CD8-positive, alpha-beta memory T cell (primary cell): ENCODE results near the gene FYN. TPM values are rescaled to one million over a fixed set of nuclear protein-coding genes. Genes with fewer than 3 reads are reported as not detected.

Source experiments
- CTCF ChIA-PET: fragments of 350-600 bp; sonication (Branson Sonifier 250); formaldehyde crosslinking; loops from one replicate; lab custom pipeline; 2021; ENCODE audit warnings: antibody characterized with exemption; lab: Charles Lee
- POLR2A ChIA-PET: fragments of 350-600 bp; sonication (Branson Sonifier 250); formaldehyde crosslinking; loops from one replicate; lab custom pipeline; 2021; ENCODE audit warnings: antibody characterized with exemption; lab: Charles Lee
- DNase-seq, 5 donors: peaks; one replicate each; pipeline versions ENCODE4 v3.0.0 to v3.0.0-alpha.2; 2020 to 2022; ENCODE audit warnings: mixed read lengths in 1 of 5
- H3K27ac ChIP-seq: one replicate; pipeline ENCODE4 v1.7.0; 2013; ENCODE audit warnings: low read depth, mild to moderate bottlenecking, low read length, moderate library complexity
- H3K27me3 ChIP-seq: 2 replicates; pipeline ENCODE4 v1.7.0; 2013; ENCODE audit warnings: low read length, mild to moderate bottlenecking; ENCODE audit not compliant: insufficient read depth, poor library complexity, severe bottlenecking
- H3K36me3 ChIP-seq: 2 replicates; pipeline ENCODE4 v1.7.0; 2013; ENCODE audit warnings: mild to moderate bottlenecking, low read length, moderate library complexity; ENCODE audit not compliant: insufficient read depth
- H3K4me1 ChIP-seq: 2 replicates; pipeline ENCODE4 v1.7.0; 2013; ENCODE audit warnings: mild to moderate bottlenecking, low read length, moderate library complexity; ENCODE audit not compliant: insufficient read depth
- H3K4me3 ChIP-seq: 2 replicates; pipeline ENCODE4 v1.7.0; 2013; ENCODE audit warnings: mild to moderate bottlenecking, low read length
- H3K9me3 ChIP-seq: 2 replicates; pipeline ENCODE4 v1.7.0; 2013; ENCODE audit warnings: mild to moderate bottlenecking, low read length
- H3K27ac Mint-ChIP-seq, 8 donors: one replicate each; pipeline ENCODE4 v1.8.0; 2020 to 2021; ENCODE audit warnings: mixed read lengths in 8 of 8, mild to moderate bottlenecking in 6 of 8, inconsistent platforms in 3 of 8, moderate library complexity in 3 of 8
- H3K27me3 Mint-ChIP-seq, 2 donors: one replicate each; pipeline ENCODE4 v1.8.0; 2020 to 2021; ENCODE audit warnings: mixed read lengths in 2 of 2, mild to moderate bottlenecking in 1 of 2, moderate library complexity in 1 of 2
- H3K36me3 Mint-ChIP-seq, 3 donors: one replicate each; pipeline ENCODE4 v1.8.0; 2020 to 2021; ENCODE audit warnings: mixed read lengths in 3 of 3, inconsistent platforms in 1 of 3, mild to moderate bottlenecking in 1 of 3
- H3K4me1 Mint-ChIP-seq, 3 donors: one replicate each; pipeline ENCODE4 v1.8.0; 2020 to 2021; ENCODE audit warnings: mixed read lengths in 3 of 3, inconsistent platforms in 1 of 3, mild to moderate bottlenecking in 1 of 3
- H3K4me3 Mint-ChIP-seq, 7 donors: one replicate each; pipeline ENCODE4 v1.8.0; 2020 to 2021; ENCODE audit warnings: mixed read lengths in 7 of 7, mild to moderate bottlenecking in 6 of 7, moderate library complexity in 4 of 7, inconsistent platforms in 2 of 7
- H3K9me3 Mint-ChIP-seq, 5 donors: one replicate each; pipeline ENCODE4 v1.8.0; 2020 to 2022; ENCODE audit warnings: mixed read lengths in 5 of 5, mild to moderate bottlenecking in 3 of 5, moderate library complexity in 2 of 5, inconsistent platforms in 1 of 5
- polyA plus RNA-seq: library from polyadenylated mRNA; unstranded; fragments of 300-500 nt; fragmentation: Illumina TruSeq; gene quantifications from one replicate; pipeline ENCODE4 v1.2.3, GENCODE V29; 2021
- total RNA-seq, 2 experiments: library from RNA; stranded (reverse); gene quantifications; one replicate each; pipeline ENCODE4 v1.2.3, GENCODE V29; 2021

Gene FYN
- total and polyA plus RNA-seq, 3 experiments from 2014 or later = 481 to 611 (median 491) TPM

DNA sequence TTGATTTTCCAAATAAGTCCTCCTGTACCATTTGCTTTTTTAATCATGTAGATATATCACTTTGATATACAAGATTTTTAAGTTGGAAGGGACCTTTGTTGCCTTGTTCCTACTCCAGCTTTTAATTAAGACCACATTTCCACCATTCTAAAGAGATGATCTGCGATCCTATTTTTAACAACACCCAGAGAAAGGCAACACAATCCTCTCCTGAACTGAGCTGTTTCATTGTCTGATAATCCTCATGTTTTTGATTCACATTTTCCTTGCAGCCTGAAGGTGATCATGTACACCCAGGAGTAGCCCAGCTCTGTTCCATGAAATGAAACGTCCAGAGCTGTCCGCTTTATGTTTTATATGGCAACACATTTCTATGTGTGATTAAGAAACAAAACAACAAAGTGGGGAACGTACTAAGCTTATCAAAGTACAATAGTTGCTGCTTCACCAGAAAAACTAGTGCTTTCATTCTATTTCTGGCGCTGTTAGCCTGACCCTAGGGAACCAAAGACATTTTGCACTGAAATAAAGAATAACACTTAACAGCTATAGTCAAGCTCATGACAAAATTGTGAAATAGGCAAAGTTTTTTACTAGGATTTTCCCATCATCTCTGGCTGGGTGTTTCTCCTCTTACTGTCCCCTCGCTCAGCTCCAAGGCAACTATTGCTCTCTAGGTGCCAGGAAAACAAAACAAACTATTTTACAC lies 245.0 kb downstream of the FYN start:
- Histone ChIP-seq H3K4me1 (no peaks in the 10 kb centered on the region), H3K27ac (no peak overlapping the region), H3K9me3 (no peaks in the 10 kb centered on the region), H3K4me3 (no peak overlapping the region), H3K36me3 (no peaks in the 10 kb centered on the region), H3K27me3 (no peaks in the 10 kb centered on the region)
- Mint-ChIP-seq H3K4me3 (no peak overlapping the region), H3K9me3 (peaks cover 5 to 10% (median 9%) of the 10 kb centered on the region in 5 donors), H3K27me3 (no peaks in the 10 kb centered on the region), H3K36me3 (peaks cover 5 to 14% (median 6%) of the 10 kb centered on the region in 3 donors), H3K4me1 (no peaks in the 10 kb centered on the region), H3K27ac (no peak overlapping the region)
- CTCF ChIA-PET = interaction anchor here (1.0 to 1.1 kb wide), 2 partner anchors 9 to 18 kb away, joined by 3 to 4 read pairs; no protein-coding TSS in a partner anchor
- POLR2A ChIA-PET = no interaction called here
- no peak for DNase-seq

DNA sequence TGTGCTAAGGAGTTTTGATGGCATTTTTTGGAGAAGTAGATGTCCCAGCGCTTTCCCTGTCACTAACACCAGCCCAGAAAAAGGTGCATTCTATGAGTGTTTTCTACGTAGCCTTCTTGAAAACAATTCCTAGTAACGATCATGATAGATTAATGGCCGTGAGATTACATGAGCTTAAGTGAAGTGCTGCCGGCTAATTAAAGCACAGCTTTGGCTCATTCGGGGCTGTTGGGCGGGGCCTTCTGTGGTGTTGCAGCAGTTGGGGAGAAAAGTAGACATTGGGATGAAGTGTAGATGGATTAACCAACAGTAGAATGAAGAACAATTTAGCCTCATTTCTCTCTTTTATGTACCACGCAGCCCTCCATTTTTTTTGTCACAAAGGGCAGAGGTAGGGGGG lies 246.8 kb downstream of the FYN start:
- ChIA-PET POLR2A (no interaction called here), CTCF (no interaction called here)
- Mint-ChIP-seq H3K4me3 (no peak overlapping the region), H3K27ac (no peak overlapping the region), H3K27me3 (no peaks in the 10 kb centered on the region), H3K9me3 (peaks cover 5 to 10% (median 9%) of the 10 kb centered on the region in 5 donors), H3K4me1 (no peaks in the 10 kb centered on the region), H3K36me3 (peaks cover 4 to 14% (median 5%) of the 10 kb centered on the region in 3 donors)
- Histone ChIP-seq H3K27ac (no peak overlapping the region), H3K9me3 (no peaks in the 10 kb centered on the region), H3K27me3 (no peaks in the 10 kb centered on the region), H3K4me3 (no peak overlapping the region), H3K36me3 (no peaks in the 10 kb centered on the region), H3K4me1 (no peaks in the 10 kb centered on the region)
- no peak for DNase-seq

DNA sequence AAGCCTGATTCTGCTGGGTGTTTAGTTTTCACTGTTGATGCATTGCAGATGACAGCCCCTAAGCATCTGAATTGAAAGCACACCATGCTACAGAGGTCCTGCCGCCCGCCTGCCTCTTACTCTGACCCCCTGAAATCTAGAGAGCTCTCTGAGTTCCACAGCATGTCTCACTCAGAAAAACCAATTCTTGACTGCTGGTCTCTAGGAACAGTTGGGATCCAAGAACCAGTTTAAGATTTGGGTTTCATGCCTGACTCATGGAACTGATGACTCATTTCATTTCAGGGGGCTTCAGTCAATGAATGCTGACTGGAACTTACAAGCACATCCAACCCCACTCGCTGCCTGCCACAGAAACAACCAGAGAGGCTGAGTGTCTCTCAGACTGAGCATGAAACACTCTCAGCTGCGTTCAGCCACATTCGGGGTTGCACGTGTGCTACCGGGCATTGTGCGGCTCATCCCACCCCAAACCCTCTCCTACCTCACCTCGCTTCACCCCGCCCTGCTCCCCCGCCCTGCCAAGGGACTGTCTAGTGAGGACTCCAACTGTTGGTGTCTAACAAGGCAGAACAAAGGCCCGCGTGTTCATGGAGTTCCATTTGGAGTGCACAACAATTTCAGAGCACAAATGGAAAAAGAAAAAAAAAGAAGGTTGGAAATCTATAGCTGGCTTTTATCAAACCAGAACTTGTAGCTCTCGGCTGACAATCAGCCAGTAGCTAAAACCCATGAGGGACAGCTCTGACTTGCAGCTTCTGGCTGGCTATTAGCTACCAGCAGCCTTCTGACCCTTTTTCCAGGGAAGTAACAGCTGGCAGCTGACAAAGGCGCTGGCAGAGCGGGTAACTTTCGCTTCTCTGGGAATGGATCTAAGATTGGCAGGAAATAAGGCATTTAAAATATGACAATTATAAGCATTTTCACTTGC lies 247.5 kb downstream of the FYN start:
- Mint-ChIP-seq H3K4me1 (no peaks in the 10 kb centered on the region), H3K4me3 (no peak overlapping the region), H3K36me3 (peaks cover 4 to 14% (median 5%) of the 10 kb centered on the region in 3 donors), H3K9me3 (peaks cover 5 to 10% (median 9%) of the 10 kb centered on the region in 5 donors), H3K27ac (no peak overlapping the region), H3K27me3 (no peaks in the 10 kb centered on the region)
- H3K36me3 ChIP-seq = no peaks in the 10 kb centered on the region
- H3K4me1 ChIP-seq = no peaks in the 10 kb centered on the region
- no peak overlapping the region for H3K4me3 ChIP-seq
- ChIA-PET POLR2A (no interaction called here), CTCF (no interaction called here)
- H3K27me3 ChIP-seq = no peaks in the 10 kb centered on the region
- DNase-seq = no peak
- no peaks in the 10 kb centered on the region for H3K9me3 ChIP-seq
- no peak overlapping the region for H3K27ac ChIP-seq

DNA sequence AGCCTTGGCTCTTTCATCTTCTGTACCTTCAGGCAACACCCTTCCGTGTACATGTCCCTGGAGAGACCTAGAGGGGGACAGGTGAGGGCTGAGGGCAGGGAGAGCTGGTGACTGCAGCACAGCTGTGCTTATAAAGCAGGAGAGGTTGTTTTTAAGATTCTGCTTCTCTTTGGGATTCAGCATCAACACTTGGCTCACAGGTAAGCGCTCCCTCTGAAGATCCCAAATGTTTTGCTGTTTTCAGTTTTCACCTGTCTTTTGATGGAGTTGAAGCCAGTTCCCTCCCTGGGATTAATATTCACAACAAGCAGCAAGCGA lies 248.2 kb downstream of the FYN start:
- CTCF ChIA-PET = no interaction called here
- peaks cover 2 to 14% (median 4%) of the 10 kb centered on the region in 3 donors for H3K36me3 Mint-ChIP-seq
- Histone ChIP-seq H3K27ac (no peak overlapping the region), H3K9me3 (no peaks in the 10 kb centered on the region), H3K4me3 (no peak overlapping the region), H3K4me1 (no peaks in the 10 kb centered on the region), H3K36me3 (no peaks in the 10 kb centered on the region), H3K27me3 (no peaks in the 10 kb centered on the region)
- H3K4me1 Mint-ChIP-seq = no peaks in the 10 kb centered on the region
- H3K4me3 Mint-ChIP-seq = no peak overlapping the region
- POLR2A ChIA-PET = no interaction called here
- DNase-seq = no peak
- peaks cover 5 to 10% (median 7%) of the 10 kb centered on the region in 5 donors for H3K9me3 Mint-ChIP-seq
- no peak overlapping the region for H3K27ac Mint-ChIP-seq
- no peaks in the 10 kb centered on the region for H3K27me3 Mint-ChIP-seq

DNA sequence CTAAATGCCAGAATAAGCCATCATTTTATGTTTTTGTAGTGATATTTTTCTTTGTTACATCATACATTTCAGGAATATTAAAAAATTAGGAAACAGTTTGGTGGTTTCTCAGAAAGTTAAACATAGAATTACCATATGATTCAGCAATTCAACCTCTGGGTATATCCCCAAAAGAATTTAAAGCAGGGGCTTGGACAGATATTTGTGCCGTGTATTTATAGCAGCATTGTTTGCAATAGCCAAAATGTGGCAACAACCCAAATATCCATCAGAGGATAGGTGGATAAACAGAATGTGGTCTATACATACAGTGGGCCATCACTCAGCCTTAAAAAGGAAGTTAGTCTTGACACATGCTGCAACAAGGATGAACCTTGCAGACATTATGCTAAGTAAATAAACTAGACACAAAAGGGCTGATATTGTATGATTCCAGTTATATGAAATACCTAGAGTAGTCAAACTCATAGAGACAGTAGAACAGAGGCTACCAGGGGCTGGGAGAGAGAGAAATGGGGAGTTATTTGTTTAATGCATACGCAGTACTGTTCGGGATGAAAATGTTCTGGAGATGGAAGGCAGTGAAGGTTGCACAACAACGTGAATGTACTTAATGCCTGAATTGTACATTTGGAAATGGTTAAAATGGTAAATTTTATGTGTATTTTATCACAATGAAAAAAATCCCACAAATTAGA lies 248.7 kb downstream of the FYN start:
- no peak overlapping the region for H3K4me3 ChIP-seq
- H3K9me3 ChIP-seq = no peaks in the 10 kb centered on the region
- POLR2A ChIA-PET = no interaction called here
- CTCF ChIA-PET = no interaction called here
- peaks cover 2 to 10% (median 4%) of the 10 kb centered on the region in 3 donors for H3K36me3 Mint-ChIP-seq
- no peaks in the 10 kb centered on the region for H3K27me3 Mint-ChIP-seq
- no peak overlapping the region for H3K4me3 Mint-ChIP-seq
- H3K4me1 Mint-ChIP-seq = no peaks in the 10 kb centered on the region
- H3K27me3 ChIP-seq = no peaks in the 10 kb centered on the region
- H3K4me1 ChIP-seq = no peaks in the 10 kb centered on the region
- peak overlapping the region in 1 of 8 donors; percentile 26 for H3K27ac Mint-ChIP-seq
- H3K36me3 ChIP-seq = no peaks in the 10 kb centered on the region
- no peak overlapping the region for H3K27ac ChIP-seq
- peaks cover 3 to 8% (median 4%) of the 10 kb centered on the region in 5 donors for H3K9me3 Mint-ChIP-seq
- DNase-seq = no peak

DNA sequence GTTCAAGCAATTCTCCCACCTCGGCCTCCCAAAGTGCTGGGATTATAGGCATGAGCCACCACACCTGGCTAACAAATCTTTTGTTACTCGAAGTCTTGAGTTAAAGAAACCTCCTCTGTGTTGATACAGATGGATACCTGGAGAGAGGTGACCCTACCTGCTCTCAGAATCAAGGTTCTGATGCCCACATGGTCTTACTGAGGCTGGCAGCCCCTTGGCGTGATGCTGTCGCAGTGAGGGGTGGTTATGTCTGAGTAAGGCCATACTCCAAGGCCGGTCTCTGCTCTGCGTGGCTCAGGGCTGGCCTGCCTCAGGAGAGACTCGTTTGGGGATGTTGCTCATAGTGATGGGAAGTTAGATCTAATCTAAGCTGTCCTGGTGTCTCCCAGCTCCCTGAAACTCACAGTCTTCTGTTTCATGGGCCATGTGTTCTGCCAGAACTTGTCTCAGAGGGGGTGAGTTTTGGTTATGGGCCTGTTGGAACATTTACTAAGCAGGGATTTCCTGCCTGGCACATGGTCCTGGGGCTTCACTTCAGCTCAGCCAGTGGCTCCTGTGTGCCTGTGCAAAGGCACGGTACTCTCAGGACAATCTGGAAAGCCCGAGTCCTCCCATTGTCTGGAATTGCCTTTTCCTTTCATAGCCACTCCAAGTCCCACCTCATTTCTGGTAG lies 250.1 kb downstream of the FYN start:
- no peaks in the 10 kb centered on the region for H3K36me3 ChIP-seq
- Mint-ChIP-seq H3K27ac (no peak overlapping the region), H3K9me3 (peaks cover 0 to 2% (median 0%) of the 10 kb centered on the region in 5 donors), H3K4me1 (no peaks in the 10 kb centered on the region), H3K4me3 (no peak overlapping the region), H3K27me3 (no peaks in the 10 kb centered on the region), H3K36me3 (peaks cover 0 to 2% (median 0%) of the 10 kb centered on the region in 3 donors)
- no peaks in the 10 kb centered on the region for H3K9me3 ChIP-seq
- CTCF ChIA-PET = no interaction called here
- no peak for DNase-seq
- no peaks in the 10 kb centered on the region for H3K4me1 ChIP-seq
- POLR2A ChIA-PET = no interaction called here
- H3K4me3 ChIP-seq = no peak overlapping the region
- no peak overlapping the region for H3K27ac ChIP-seq
- H3K27me3 ChIP-seq = no peaks in the 10 kb centered on the region

DNA sequence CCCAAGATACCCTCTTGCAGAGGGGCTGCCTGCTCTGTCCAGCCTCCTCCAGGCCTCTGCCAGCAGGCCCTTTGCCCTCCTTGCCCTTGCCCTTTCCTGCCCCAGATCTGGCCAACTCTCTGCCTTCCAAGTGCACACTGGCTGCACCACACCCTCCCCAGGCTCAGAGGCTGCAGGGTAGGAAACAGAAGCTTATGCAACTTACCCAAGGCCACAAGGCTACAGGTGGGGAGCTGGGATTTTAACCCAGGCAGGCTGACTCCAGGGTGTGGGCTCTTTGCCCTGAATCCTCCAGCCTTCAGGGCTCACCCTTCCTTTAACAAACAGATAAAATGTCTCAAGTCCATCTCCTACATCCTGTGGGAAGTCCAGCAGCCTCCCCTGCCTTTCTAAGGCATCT lies 253.1 kb downstream of the FYN start:
- H3K4me3 Mint-ChIP-seq = no peak overlapping the region
- Histone ChIP-seq H3K36me3 (no peaks in the 10 kb centered on the region), H3K27ac (no peak overlapping the region), H3K27me3 (no peaks in the 10 kb centered on the region), H3K4me3 (no peak overlapping the region), H3K9me3 (no peaks in the 10 kb centered on the region), H3K4me1 (no peaks in the 10 kb centered on the region)
- CTCF ChIA-PET = interaction anchor here (1.0 kb wide), 1 partner anchor 9 kb away, joined by 3 read pairs; no protein-coding TSS in a partner anchor
- no peaks in the 10 kb centered on the region for H3K27me3 Mint-ChIP-seq
- peaks cover 0 to 2% (median 0%) of the 10 kb centered on the region in 3 donors for H3K36me3 Mint-ChIP-seq
- no peaks in the 10 kb centered on the region for H3K4me1 Mint-ChIP-seq
- no peaks in the 10 kb centered on the region for H3K9me3 Mint-ChIP-seq
- no peak for DNase-seq
- POLR2A ChIA-PET = no interaction called here
- no peak overlapping the region for H3K27ac Mint-ChIP-seq
